GM12878 (cell line): ENCODE results near the gene KRTAP10-10. TPM values are rescaled to one million over a fixed set of nuclear protein-coding genes. Genes with fewer than 3 reads are reported as not detected.

Experiments
- ATAC-seq: fragments of 200-7000 bp; cut with Tn5 transposase; 3 replicates; pipeline ENCODE4 v1.9.1; 2020; ENCODE audit warnings: mild to moderate bottlenecking, moderate library complexity
- BruUV-seq: library from RNA; stranded (reverse); fragments of 400-500 nt; replicated peaks from 2 replicates; lab custom pipeline; 2021; lab: Mats Ljungman, UMichigan
- CTCF ChIA-PET: fragments of 300-600 bp; sonication (Branson Sonifier 250); formaldehyde crosslinking; extraction: SDS; loops from one replicate; lab custom pipeline; 2021; ENCODE audit warnings: inconsistent platforms; lab: Yijun Ruan, JAX
- POLR2A ChIA-PET: fragments of 350-600 bp; formaldehyde crosslinking; extraction: SDS; loops from one replicate; lab custom pipeline; 2021; ENCODE audit warnings: inconsistent platforms; lab: Charles Lee
- RAD21 ChIA-PET: fragments of 300-600 bp; sonication (Branson Sonifier 250); formaldehyde crosslinking; loops from one replicate; lab custom pipeline; 2023; ENCODE audit warnings: antibody characterized with exemption; ENCODE audit not compliant: unreplicated experiment; lab: Charles Lee
- SMC1A ChIA-PET: fragments of 300-600 bp; sonication (Branson Sonifier 250); formaldehyde crosslinking; loops from one replicate; lab custom pipeline; 2023; ENCODE audit not compliant: unreplicated experiment, uncharacterized antibody; lab: Charles Lee
- DNase-seq: peaks from one replicate; pipeline ENCODE4 v3.0.0-alpha.2; 2011; ENCODE audit warnings: low read depth, low spot score
- FAIRE-seq: peaks from 3 replicates; lab custom pipeline; 2011; peaks lifted over from hg19 to GRCh38; lab: Jason Lieb, UNC
- H2AFZ ChIP-seq: 2 replicates; pipeline ENCODE4 v1.6.0; 2011; ENCODE audit warnings: low read depth, low read length, control low read depth; ENCODE audit not compliant: control insufficient read depth
- H3K27ac ChIP-seq: 2 replicates; pipeline ENCODE4 v1.5.1; 2011; ENCODE audit warnings: control low read depth; ENCODE audit not compliant: control insufficient read depth, insufficient read depth
- H3K27me3 ChIP-seq, 2 experiments: replicated peaks in 1 of 2; 2 replicates each; pipeline versions ENCODE4 v1.6.0 to v1.6.1; 2011; ENCODE audit warnings: low read length in 1 of 2; ENCODE audit not compliant: control insufficient read depth in 2 of 2, insufficient read depth in 2 of 2
- H3K36me3 ChIP-seq, 2 experiments: 2 replicates each; pipeline ENCODE4 v1.5.1; 2011; ENCODE audit warnings: low read length in 1 of 2; ENCODE audit not compliant: control insufficient read depth in 2 of 2, insufficient read depth in 2 of 2
- H3K4me1 ChIP-seq: 2 replicates; pipeline ENCODE4 v1.6.1; 2011; ENCODE audit warnings: mild to moderate bottlenecking, low read length, moderate library complexity, mixed read lengths; ENCODE audit not compliant: control insufficient read depth, insufficient read depth
- H3K4me2 ChIP-seq: 2 replicates; pipeline ENCODE4 v1.6.0; 2011; ENCODE audit warnings: control low read depth; ENCODE audit not compliant: control insufficient read depth, insufficient read depth
- H3K4me3 ChIP-seq: fragments of 200-600 bp; sonication (generic); 2 replicates; pipeline ENCODE4 v1.5.1; 2016
- H3K79me2 ChIP-seq: 2 replicates; pipeline ENCODE4 v1.6.0; 2011; ENCODE audit warnings: low read length; ENCODE audit not compliant: control insufficient read depth, insufficient read depth
- H3K9ac ChIP-seq: 2 replicates; pipeline ENCODE4 v1.8.0; 2011; ENCODE audit warnings: low read length, control low read depth, mixed read lengths; ENCODE audit not compliant: control insufficient read depth, insufficient read depth
- H3K9me3 ChIP-seq: replicated peaks from 3 replicates; pipeline ENCODE4 v1.5.1; 2011; ENCODE audit warnings: mild to moderate bottlenecking, low read length; ENCODE audit not compliant: control insufficient read depth, insufficient read depth
- H4K20me1 ChIP-seq: 2 replicates; pipeline ENCODE4 v1.6.0; 2011; ENCODE audit not compliant: control insufficient read depth, insufficient read depth
- ATF2 ChIP-seq: IDR thresholded peaks from 2 replicates; pipeline ENCODE4 v1.6.1; 2012; ENCODE audit warnings: low read length, inconsistent platforms
- BCLAF1 ChIP-seq: fragments of 450-650 bp; IDR thresholded peaks from 2 replicates; pipeline ENCODE4 v1.6.1; 2017; ENCODE audit warnings: antibody characterized with exemption, mild to moderate bottlenecking, moderate library complexity
- CUX1 ChIP-seq: IDR thresholded peaks from 2 replicates; pipeline ENCODE4 v1.6.1; 2012; ENCODE audit warnings: improper control_type of control experiment, low read depth, low read length; ENCODE audit not compliant: insufficient replicate concordance
- GATAD2B ChIP-seq: fragments of 450-650 bp; conservative IDR thresholded peaks from 2 replicates; pipeline ENCODE4 v1.6.1; 2017; ENCODE audit warnings: low read depth, mild to moderate bottlenecking, moderate library complexity
- TAF1 ChIP-seq: IDR thresholded peaks from 2 replicates; pipeline ENCODE4 v1.6.1; 2011; ENCODE audit warnings: mild to moderate bottlenecking, low read depth, low read length, borderline replicate concordance
- YBX1 ChIP-seq: fragments of 450-650 bp; IDR thresholded peaks from 2 replicates; pipeline ENCODE4 v1.6.1; 2016; ENCODE audit warnings: antibody characterized with exemption
- ZNF592 ChIP-seq: fragments of 450-650 bp; IDR thresholded peaks from 2 replicates; pipeline ENCODE4 v1.6.1; 2017; ENCODE audit warnings: mild to moderate bottlenecking, moderate library complexity
- in situ Hi-C: fragments of 300-500 bp; cut with MboI; formaldehyde crosslinking; loops from 9 replicates; pipeline ENCODE4 v1.14.3; 2018; ENCODE audit warnings: mixed read lengths
- intact Hi-C: fragments of 100-400 bp; cut with micrococcal nuclease; formaldehyde crosslinking; loops from one replicate; pipeline ENCODE4 v1.14.2; 2022; ENCODE audit not compliant: unreplicated experiment
- polyA plus RNA-seq, 11 experiments: library from polyadenylated mRNA; depleted of rRNA in 4 of 11; unstranded in 6 of 11; stranded (reverse) in 5 of 11; fragments of >200 nt; fragmentation: Nextera tagmentation in 4 of 11; fragmentation: Illumina TruSeq in 1 of 11; extraction: Ambion mirVana in 4 of 11; extraction: Trizol in 1 of 11; gene quantifications; 1 replicate in 1 of 11; 2 replicates in 10 of 11; pipeline versions ENCODE4 v1.2.1 to v1.2.3, GENCODE V29; 2011 to 2016; ENCODE audit warnings: inconsistent platforms in 2 of 11, missing spikeins in 2 of 11, low read depth in 1 of 11
- total RNA-seq, 4 experiments: library from RNA; depleted of rRNA in 3 of 4; stranded (reverse); fragments of >200 nt in 3 of 4; fragmentation: Illumina TruSeq in 1 of 4; extraction: Trizol in 1 of 4; gene quantifications; 2 replicates each; pipeline versions ENCODE4 v1.2.1 to v1.2.3, GENCODE V29; 2013 to 2021

KRTAP10-10 gene
- total and polyA plus RNA-seq, 10 of the 15 experiments (the other 5 are each of a cell fraction or from before 2014, with no cell fraction given), result not detected

- FAIRE-seq (no peak), DNase-seq (no peak), ATAC-seq (no peak)
- intact Hi-C loops (no loop called here), in situ Hi-C loops (no loop called here)
- Histone ChIP-seq H4K20me1 (no peaks in the 10 kb centered on the region), H3K9ac (no peak overlapping the region), H3K79me2 (no peaks in the 10 kb centered on the region), H2AFZ (no peak overlapping the region), H3K36me3 (no peaks in the 10 kb centered on the region), H3K4me1 (no peaks in the 10 kb centered on the region), H3K27ac (no peak overlapping the region), H3K4me3 (no peak overlapping the region), H3K27me3 (no peaks in the 10 kb centered on the region), H3K4me2 (no peak overlapping the region), H3K9me3 (peaks cover 2% of the 10 kb centered on the region; the same call in 1 of the 3 replicates)
- SMC1A ChIA-PET, result interaction anchor here (1.3 kb wide), 1 partner anchor 10 kb away, joined by 3 read pairs; no protein-coding TSS in a partner anchor
- RAD21 ChIA-PET, result no interaction called here
- POLR2A ChIA-PET, result no interaction called here
- CTCF ChIA-PET, result no interaction called here
- BruUV-seq, result no TSS peak
- TF ChIP-seq GATAD2B (no peak), ZNF592 (no peak), CUX1 (no peak), ATF2 (no peak), TAF1 (no peak), BCLAF1 (no peak), YBX1 (no peak)
Measured at GRCh38 chr21:44609193-44609592, 28.0 kb upstream of the KRTAP10-10 start.
